Left lung (tissue), 10 donors: ENCODE results near the gene PPP1R26. TPM values are rescaled to one million over a fixed set of nuclear protein-coding genes. Genes with fewer than 3 reads are reported as not detected.
"Not testable (repeated sequence)": the region's sequence is repeated elsewhere in the genome, so short reads cannot be mapped to it uniquely, and the experiment has no call there.

ENCODE experiments used
- ATAC-seq: fragments of 200-7000 bp; cut with Tn5 transposase; one replicate; pipeline ENCODE4 v1.9.1; 2020; ENCODE audit warnings: moderate library complexity
- DNase-seq, 4 donors: peaks; one replicate each; pipeline ENCODE4 v3.0.0-alpha.2; 2013 to 2020
- H3K27ac ChIP-seq, 2 donors: fragments of 200-600 bp; sonication (generic) in 1 of 2; one replicate each; pipeline versions ENCODE4 v1.5.0 to v1.8.0; 2020 to 2021
- H3K27me3 ChIP-seq, 2 donors: fragments of 200-600 bp; sonication (generic) in 1 of 2; one replicate each; pipeline versions ENCODE4 v1.5.0 to v1.8.0; 2020 to 2021
- H3K36me3 ChIP-seq, 2 donors: fragments of 200-600 bp; sonication (generic) in 1 of 2; one replicate each; pipeline versions ENCODE4 v1.5.0 to v1.8.0; 2020 to 2021
- H3K4me1 ChIP-seq, 2 donors: fragments of 200-600 bp; one replicate each; pipeline ENCODE4 v1.8.0; 2021
- H3K4me3 ChIP-seq, 2 donors: fragments of 200-600 bp; sonication (generic) in 1 of 2; one replicate each; pipeline versions ENCODE4 v1.5.0 to v1.8.0; 2020 to 2021; ENCODE audit warnings: mild to moderate bottlenecking in 1 of 2
- H3K9me3 ChIP-seq, 2 donors: fragments of 200-600 bp; sonication (generic) in 1 of 2; one replicate each; pipeline versions ENCODE4 v1.5.0 to v1.8.0; 2020 to 2021
- intact Hi-C, 2 donors: fragments of 100-400 bp; cut with DNase I; formaldehyde crosslinking; loops; one replicate each; pipeline versions ENCODE4 v1.11.2 to v1.14.2; 2022
- polyA plus RNA-seq, 6 donors: library from polyadenylated mRNA; unstranded; fragments of 120-200 nt; gene quantifications; one replicate each; pipeline ENCODE4 v1.2.1, GENCODE V29; 2013; ENCODE audit not compliant: insufficient read length in 6 of 6
- total RNA-seq, 2 donors: library from RNA; stranded (reverse); fragmentation: NEBNext Ultra II Directional; extraction: Animal tissue kit (Norgen Biotek cat#: 25700); gene quantifications; one replicate each; pipeline ENCODE4 v1.2.1, GENCODE V29; 2021
- TF ChIP-seq, protein P1 (sequence below), 2 donors: fragments of 200-600 bp; sonication (generic) in 1 of 2; IDR thresholded peaks; one replicate each; pipeline versions ENCODE4 v1.5.0 to v1.8.0; 2021; ENCODE audit warnings: antibody characterized with exemption in 2 of 2
- donor health status: DM: no; HTN: yes; CAD: no.
- donor health status: DM: no; HTN: no; CAD: no.

The PPP1R26 gene
- total and polyA plus RNA-seq, 8 donors: 18.1 to 37.7 (median 31.1) TPM

GRCh38 chr9:135531096-135531495 lies 51.5 kb downstream of the PPP1R26 start:
- H3K27ac ChIP-seq: no peak overlapping the region
- no peak overlapping the region for H3K4me3 ChIP-seq
- H3K9me3 ChIP-seq: no peaks in the 10 kb centered on the region
- TF ChIP-seq, protein P1, sequence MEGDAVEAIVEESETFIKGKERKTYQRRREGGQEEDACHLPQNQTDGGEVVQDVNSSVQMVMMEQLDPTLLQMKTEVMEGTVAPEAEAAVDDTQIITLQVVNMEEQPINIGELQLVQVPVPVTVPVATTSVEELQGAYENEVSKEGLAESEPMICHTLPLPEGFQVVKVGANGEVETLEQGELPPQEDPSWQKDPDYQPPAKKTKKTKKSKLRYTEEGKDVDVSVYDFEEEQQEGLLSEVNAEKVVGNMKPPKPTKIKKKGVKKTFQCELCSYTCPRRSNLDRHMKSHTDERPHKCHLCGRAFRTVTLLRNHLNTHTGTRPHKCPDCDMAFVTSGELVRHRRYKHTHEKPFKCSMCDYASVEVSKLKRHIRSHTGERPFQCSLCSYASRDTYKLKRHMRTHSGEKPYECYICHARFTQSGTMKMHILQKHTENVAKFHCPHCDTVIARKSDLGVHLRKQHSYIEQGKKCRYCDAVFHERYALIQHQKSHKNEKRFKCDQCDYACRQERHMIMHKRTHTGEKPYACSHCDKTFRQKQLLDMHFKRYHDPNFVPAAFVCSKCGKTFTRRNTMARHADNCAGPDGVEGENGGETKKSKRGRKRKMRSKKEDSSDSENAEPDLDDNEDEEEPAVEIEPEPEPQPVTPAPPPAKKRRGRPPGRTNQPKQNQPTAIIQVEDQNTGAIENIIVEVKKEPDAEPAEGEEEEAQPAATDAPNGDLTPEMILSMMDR (IDR thresholded peaks at IDR 0.05): no peak
- ATAC-seq (no peak), DNase-seq (no peak)
- intact Hi-C loops: no loop called here
- H3K4me1 ChIP-seq: no peaks in the 10 kb centered on the region
- peaks cover 0 to 42% of the 10 kb centered on the region in 2 donors for H3K27me3 ChIP-seq
- H3K36me3 ChIP-seq: no peaks in the 10 kb centered on the region

DNA sequence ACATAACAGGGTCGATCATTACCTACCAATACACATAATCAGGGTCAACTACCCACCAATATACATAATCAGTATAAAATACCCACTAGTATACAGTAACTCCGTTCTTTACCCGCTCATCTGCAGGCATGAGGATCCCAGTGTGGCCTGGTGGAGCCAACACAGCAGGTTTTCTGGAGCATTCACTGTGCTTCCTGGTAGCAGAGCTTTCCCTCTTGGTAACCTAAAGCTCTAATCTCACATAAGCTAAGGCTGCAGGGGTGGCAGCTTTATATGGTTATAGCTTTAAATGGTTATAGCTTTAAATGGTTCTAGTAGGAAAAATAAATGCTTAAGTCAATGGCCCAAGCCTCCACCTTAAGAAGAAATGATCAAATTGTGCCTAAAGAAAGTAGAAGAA lies 53.5 kb downstream of the PPP1R26 start:
- Histone ChIP-seq H3K4me1 (no peaks in the 10 kb centered on the region), H3K9me3 (no peaks in the 10 kb centered on the region), H3K36me3 (no peaks in the 10 kb centered on the region), H3K4me3 (no peak overlapping the region), H3K27me3 (peaks cover 0 to 32% of the 10 kb centered on the region in 2 donors), H3K27ac (no peak overlapping the region)
- intact Hi-C loops: no loop called here
- DNase-seq (no peak), ATAC-seq (no peak)
- TF ChIP-seq, protein P1 (IDR thresholded peaks at IDR 0.05): no peak

- Histone ChIP-seq H3K36me3 (no peaks in the 10 kb centered on the region), H3K4me1 (no peaks in the 10 kb centered on the region), H3K27ac (no peak overlapping the region), H3K4me3 (no peak overlapping the region), H3K27me3 (peaks cover 0 to 32% of the 10 kb centered on the region in 2 donors), H3K9me3 (no peaks in the 10 kb centered on the region)
- ATAC-seq: no peak
- intact Hi-C loops: no loop called here
- TF ChIP-seq, protein P1 (IDR thresholded peaks at IDR 0.05): no peak
- no peak for DNase-seq
Observed at GRCh38 chr9:135533674-135534073, 54.1 kb downstream of the PPP1R26 start.

DNA sequence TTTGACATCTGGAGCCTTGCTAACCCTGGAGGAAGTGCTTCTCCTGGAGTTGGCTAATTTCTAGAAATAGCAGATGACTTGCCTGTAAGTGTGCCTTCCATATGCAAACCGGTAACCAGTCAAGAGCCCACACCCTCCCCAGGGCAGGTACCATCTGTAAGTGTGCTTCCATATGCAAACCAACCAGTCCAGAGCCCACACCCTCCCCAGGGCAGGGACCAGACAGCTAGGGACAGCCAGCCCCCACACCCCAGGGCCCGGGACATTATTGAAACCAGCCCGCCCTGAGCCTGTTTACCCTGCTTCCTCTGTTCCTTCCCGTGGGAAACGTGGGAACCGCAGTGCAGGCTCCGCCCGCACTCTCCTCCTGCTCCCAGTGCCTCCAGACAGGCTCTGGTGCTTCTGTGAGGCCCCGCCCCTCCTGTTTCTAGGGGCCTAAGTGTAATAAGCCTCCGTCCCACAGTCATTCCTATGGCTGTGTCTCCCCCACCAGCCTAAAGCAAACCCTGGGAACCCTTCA lies 54.7 kb downstream of the PPP1R26 start:
- intact Hi-C loops, H3K4me1 ChIP-seq, H3K4me3 ChIP-seq, H3K36me3 ChIP-seq, H3K27ac ChIP-seq, ATAC-seq, DNase-seq, H3K9me3 ChIP-seq: not testable (repeated sequence)
- peaks cover 0 to 32% of the 10 kb centered on the region in 2 donors for H3K27me3 ChIP-seq

DNA sequence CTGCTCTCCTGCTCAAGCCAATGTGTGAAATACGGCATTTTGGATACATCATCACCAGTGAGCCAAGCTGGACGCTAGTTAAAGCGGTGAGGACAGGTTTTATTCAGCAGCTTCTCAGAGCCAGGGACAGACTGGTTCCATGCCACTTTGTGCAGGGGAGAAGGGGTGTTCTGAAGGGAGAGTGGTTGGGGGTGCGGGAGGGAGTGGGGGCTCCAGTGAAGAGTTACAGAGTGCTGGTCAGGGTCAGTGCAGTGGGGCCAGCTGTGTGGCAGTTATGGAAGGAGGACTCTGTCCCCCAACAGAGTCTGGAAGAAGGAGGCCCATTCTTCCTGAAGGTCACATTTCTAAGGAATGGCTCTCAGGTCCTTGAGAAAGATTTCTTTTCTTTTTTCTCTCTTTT lies 55.2 kb downstream of the PPP1R26 start:
- H3K4me1 ChIP-seq, H3K27ac ChIP-seq, intact Hi-C loops, ATAC-seq, DNase-seq, H3K4me3 ChIP-seq, H3K9me3 ChIP-seq, H3K36me3 ChIP-seq: not testable (repeated sequence)
- peaks cover 0 to 35% of the 10 kb centered on the region in 2 donors for H3K27me3 ChIP-seq

- H3K36me3 ChIP-seq, H3K4me3 ChIP-seq, ATAC-seq, H3K4me1 ChIP-seq, DNase-seq, H3K9me3 ChIP-seq, H3K27ac ChIP-seq, intact Hi-C loops: not testable (repeated sequence)
- peaks cover 0 to 39% of the 10 kb centered on the region in 2 donors for H3K27me3 ChIP-seq
Observed at GRCh38 chr9:135535631-135536030, 56.0 kb downstream of the PPP1R26 start.

GRCh38 chr9:135536216-135536615 lies 56.6 kb downstream of the PPP1R26 start:
- H3K36me3 ChIP-seq: no peaks in the 10 kb centered on the region
- intact Hi-C loops: no loop called here
- no peaks in the 10 kb centered on the region for H3K4me1 ChIP-seq
- TF ChIP-seq, protein P1 (IDR thresholded peaks at IDR 0.05): no peak
- DNase-seq (no peak), ATAC-seq (no peak)
- H3K27me3 ChIP-seq: peaks cover 0 to 35% of the 10 kb centered on the region in 2 donors
- no peak overlapping the region for H3K27ac ChIP-seq
- H3K9me3 ChIP-seq: no peaks in the 10 kb centered on the region
- no peak overlapping the region for H3K4me3 ChIP-seq
